Right atrium auricular region (tissue), 2 donors: ENCODE results near the gene EXOC6B. TPM values are rescaled to one million over a fixed set of nuclear protein-coding genes. Genes with fewer than 3 reads are reported as not detected.

ENCODE experiments used
- DNase-seq: peaks from one replicate; pipeline ENCODE4 v3.0.0-alpha.2; 2019; ENCODE audit warnings: low spot score
- H3K27ac ChIP-seq, 2 donors: fragments of 200-600 bp; sonication (generic); 1 replicate in 1 of 2; 2 replicates in 1 of 2; pipeline ENCODE4 v1.5.1; 2016 to 2019
- H3K27me3 ChIP-seq, 2 donors: fragments of 200-600 bp; sonication (generic); one replicate each; pipeline versions ENCODE4 v1.5.1 to v1.6.0; 2017 to 2019
- H3K36me3 ChIP-seq: fragments of 200-600 bp; sonication (generic); one replicate; pipeline ENCODE4 v1.5.1; 2016
- H3K4me1 ChIP-seq, 2 donors: fragments of 200-600 bp; sonication (generic); one replicate each; pipeline versions ENCODE4 v1.5.1 to v1.6.0; 2017 to 2019
- H3K4me3 ChIP-seq, 2 donors: fragments of 200-600 bp; sonication (generic); 1 replicate in 1 of 2; 2 replicates in 1 of 2; pipeline ENCODE4 v1.5.1; 2017 to 2019; ENCODE audit warnings: mild to moderate bottlenecking in 1 of 2, moderate library complexity in 1 of 2
- H3K9me3 ChIP-seq, 2 donors: fragments of 200-600 bp; sonication (generic); one replicate each; pipeline ENCODE4 v1.5.1; 2019
- total RNA-seq, 2 donors: library from RNA; depleted of rRNA; stranded (reverse); fragments of >200 nt; gene quantifications; one replicate each; pipeline ENCODE4 v1.1.0, GENCODE V29; 2016
- TF ChIP-seq, protein P1 (sequence below), 2 donors: fragments of 200-600 bp; sonication (generic); IDR thresholded peaks; one replicate each; pipeline ENCODE4 v1.5.1; 2019; ENCODE audit warnings: antibody characterized with exemption in 2 of 2

The EXOC6B gene
- total RNA-seq, 2 donors from 2014 or later: 80.5 to 111 TPM

DNA sequence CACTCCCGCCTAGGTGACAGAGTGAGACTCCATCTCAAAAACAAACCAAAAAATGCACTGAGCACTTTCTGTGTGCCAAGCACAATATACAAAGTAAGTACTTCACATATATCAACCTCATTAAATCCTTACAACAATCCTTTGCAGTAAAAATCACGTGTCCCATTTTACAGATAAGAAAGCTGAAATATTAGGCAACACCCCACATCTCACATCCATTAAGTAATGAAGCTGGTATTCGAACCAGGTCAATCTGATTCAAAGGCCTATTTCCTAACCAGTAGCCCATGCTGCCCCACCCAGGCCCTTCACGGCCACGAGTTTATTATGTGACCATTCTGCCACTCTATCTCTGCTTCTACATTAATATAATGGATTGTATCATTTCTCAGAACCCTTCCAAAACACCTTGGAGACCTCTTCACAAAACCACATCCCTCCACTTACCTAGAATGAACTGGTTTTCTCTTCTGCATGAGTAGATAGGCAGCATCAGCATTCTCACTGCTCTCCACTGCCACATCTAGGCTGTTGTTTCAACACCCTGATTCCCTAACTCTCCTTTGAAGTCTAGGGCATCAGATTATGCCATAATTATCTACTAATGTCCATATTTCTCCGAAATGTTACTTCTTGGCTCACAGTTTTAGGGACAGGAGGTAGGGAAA is 3.1 kb upstream of the EXOC6B start:
- Histone ChIP-seq H3K27me3 (no peaks in the 10 kb centered on the region), H3K4me1 (peaks cover 0 to 11% of the 10 kb centered on the region in 2 donors), H3K36me3 (no peaks in the 10 kb centered on the region), H3K4me3 (no peak overlapping the region), H3K9me3 (no peaks in the 10 kb centered on the region), H3K27ac (no peak overlapping the region)
- DNase-seq: no peak
- TF ChIP-seq, protein P1, sequence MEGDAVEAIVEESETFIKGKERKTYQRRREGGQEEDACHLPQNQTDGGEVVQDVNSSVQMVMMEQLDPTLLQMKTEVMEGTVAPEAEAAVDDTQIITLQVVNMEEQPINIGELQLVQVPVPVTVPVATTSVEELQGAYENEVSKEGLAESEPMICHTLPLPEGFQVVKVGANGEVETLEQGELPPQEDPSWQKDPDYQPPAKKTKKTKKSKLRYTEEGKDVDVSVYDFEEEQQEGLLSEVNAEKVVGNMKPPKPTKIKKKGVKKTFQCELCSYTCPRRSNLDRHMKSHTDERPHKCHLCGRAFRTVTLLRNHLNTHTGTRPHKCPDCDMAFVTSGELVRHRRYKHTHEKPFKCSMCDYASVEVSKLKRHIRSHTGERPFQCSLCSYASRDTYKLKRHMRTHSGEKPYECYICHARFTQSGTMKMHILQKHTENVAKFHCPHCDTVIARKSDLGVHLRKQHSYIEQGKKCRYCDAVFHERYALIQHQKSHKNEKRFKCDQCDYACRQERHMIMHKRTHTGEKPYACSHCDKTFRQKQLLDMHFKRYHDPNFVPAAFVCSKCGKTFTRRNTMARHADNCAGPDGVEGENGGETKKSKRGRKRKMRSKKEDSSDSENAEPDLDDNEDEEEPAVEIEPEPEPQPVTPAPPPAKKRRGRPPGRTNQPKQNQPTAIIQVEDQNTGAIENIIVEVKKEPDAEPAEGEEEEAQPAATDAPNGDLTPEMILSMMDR (IDR thresholded peaks at IDR 0.05): no peak

DNA sequence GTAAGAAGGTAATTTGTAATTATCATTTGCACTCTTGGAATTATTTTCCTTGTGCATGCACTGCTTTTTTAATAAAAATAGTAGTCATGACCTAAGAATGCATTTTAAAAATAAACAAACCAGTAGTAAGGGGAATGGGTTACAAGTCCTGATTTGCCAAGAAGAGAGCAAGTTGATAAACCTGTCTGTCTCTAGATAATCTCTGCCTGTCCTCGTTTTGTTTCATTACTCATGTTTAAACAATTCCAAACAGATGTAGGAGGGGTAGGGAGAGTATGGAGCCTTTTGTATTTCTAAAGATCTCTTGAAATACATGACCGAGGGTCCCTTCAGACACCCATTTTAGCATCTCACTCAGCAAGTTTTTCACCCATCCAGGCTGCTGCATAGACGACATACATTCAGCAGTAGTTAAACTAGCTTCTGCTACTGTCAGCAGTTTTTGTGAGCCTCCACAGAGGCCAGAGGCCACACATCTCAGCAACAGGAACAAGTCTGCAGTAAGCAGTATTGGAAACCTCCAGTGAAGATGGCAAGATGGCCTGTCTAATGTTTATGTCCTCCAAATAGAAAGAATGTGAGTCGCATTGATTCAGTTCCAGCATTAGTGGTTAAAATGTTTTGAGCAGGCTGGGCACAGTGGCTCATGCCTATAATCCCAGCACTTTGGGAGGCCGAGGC is 2.3 kb upstream of the EXOC6B start:
- TF ChIP-seq, protein P1 (IDR thresholded peaks at IDR 0.05): no peak
- Histone ChIP-seq H3K27ac (no peak overlapping the region), H3K4me3 (no peak overlapping the region), H3K27me3 (no peaks in the 10 kb centered on the region), H3K4me1 (peaks cover 0 to 17% of the 10 kb centered on the region in 2 donors), H3K36me3 (no peaks in the 10 kb centered on the region), H3K9me3 (no peaks in the 10 kb centered on the region)
- DNase-seq: no peak

DNA sequence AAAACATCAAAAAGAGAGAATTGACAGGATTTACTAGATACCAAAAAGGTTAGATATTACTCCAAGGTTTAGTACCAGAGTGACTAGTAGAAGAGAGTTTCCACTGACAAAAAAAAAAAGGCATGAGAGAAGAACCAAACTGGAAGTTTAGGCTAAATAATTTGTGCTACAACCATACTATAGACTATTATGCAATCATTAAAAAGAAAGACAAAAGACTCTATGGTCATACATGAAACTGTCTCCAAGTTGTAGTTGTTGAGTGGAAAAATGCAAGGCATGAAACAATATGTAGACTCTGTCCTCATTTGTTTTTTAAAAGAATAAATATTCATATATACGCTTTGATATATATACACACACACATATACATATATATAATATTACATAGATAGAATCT is 1.7 kb upstream of the EXOC6B start:
- Histone ChIP-seq H3K9me3 (no peaks in the 10 kb centered on the region), H3K4me1 (peaks cover 0 to 17% of the 10 kb centered on the region in 2 donors), H3K27ac (no peak overlapping the region), H3K36me3 (no peaks in the 10 kb centered on the region), H3K4me3 (no peak overlapping the region), H3K27me3 (no peaks in the 10 kb centered on the region)
- DNase-seq: no peak
- TF ChIP-seq, protein P1 (IDR thresholded peaks at IDR 0.05): no peak

DNA sequence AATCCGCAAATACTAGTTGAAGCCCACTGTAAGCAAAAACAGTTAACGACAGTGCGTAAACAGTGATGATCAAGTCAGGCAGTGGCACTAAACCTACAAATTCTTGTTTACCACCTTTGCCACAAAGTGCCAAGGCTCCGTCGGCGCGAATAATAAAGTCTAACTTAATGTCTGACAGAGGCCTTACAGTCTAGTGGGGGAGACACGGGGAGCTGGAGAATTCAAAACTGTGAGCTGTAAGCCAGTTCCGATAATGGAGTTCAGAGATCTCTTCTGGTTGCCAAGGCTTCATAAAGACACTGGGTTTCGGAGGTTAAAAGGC is 284 bp upstream of the EXOC6B start:
- H3K4me1 ChIP-seq: peaks cover 0 to 20% of the 10 kb centered on the region in 2 donors
- no peak overlapping the region for H3K27ac ChIP-seq
- H3K36me3 ChIP-seq: no peaks in the 10 kb centered on the region
- H3K4me3 ChIP-seq: peak overlapping the region in 1 of 2 donors; percentile 90
- DNase-seq: no peak
- TF ChIP-seq, protein P1 (IDR thresholded peaks at IDR 0.05): no peak
- H3K27me3 ChIP-seq: no peaks in the 10 kb centered on the region
- H3K9me3 ChIP-seq: no peaks in the 10 kb centered on the region

DNA sequence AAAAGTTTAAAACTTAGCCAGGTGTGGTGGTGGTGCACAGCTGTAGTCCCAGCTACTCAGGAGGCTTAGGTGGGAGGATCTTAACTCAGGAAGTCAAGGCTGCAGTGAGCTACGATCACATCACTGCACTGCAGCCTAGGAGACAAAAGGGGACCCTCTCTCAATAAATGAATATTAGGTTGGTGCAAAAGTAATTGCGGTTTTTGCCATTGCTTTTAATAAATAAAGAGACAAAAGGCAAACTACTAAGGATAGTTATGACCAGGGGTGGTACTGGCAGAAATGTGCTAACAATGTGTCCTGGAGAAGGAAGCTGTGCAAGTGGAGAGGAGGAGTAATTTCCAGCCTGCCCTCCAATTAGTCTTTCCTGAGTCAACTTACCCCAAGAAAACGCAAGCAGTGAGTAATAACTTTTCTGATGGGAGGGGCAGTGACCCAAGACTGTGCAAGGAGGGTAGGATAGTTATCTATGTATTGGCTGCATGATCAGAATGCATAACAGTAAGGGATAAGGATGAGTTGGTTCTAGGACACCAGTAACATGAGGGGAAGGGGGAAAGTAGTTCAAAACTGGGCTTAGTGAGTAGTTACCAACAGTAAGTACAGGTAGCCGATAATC is 1.5 kb downstream of the EXOC6B start:
- Histone ChIP-seq H3K9me3 (no peaks in the 10 kb centered on the region), H3K27me3 (no peaks in the 10 kb centered on the region), H3K36me3 (no peaks in the 10 kb centered on the region), H3K27ac (peak overlapping the region; percentile 84 to 91), H3K4me3 (peak overlapping the region; percentile 71 to 90), H3K4me1 (peaks cover 0 to 24% of the 10 kb centered on the region in 2 donors)
- no peak for DNase-seq
- TF ChIP-seq, protein P1 (IDR thresholded peaks at IDR 0.05): no peak
